ENCODE results near the gene LHFPL3.

LHFPL3 gene

GRCh38 chr7:104846731-104847130, 518.3 kb downstream of the LHFPL3 start:
- no peak for DNase-seq (ENCODE audit: low read depth in 2 of 2)

DNA sequence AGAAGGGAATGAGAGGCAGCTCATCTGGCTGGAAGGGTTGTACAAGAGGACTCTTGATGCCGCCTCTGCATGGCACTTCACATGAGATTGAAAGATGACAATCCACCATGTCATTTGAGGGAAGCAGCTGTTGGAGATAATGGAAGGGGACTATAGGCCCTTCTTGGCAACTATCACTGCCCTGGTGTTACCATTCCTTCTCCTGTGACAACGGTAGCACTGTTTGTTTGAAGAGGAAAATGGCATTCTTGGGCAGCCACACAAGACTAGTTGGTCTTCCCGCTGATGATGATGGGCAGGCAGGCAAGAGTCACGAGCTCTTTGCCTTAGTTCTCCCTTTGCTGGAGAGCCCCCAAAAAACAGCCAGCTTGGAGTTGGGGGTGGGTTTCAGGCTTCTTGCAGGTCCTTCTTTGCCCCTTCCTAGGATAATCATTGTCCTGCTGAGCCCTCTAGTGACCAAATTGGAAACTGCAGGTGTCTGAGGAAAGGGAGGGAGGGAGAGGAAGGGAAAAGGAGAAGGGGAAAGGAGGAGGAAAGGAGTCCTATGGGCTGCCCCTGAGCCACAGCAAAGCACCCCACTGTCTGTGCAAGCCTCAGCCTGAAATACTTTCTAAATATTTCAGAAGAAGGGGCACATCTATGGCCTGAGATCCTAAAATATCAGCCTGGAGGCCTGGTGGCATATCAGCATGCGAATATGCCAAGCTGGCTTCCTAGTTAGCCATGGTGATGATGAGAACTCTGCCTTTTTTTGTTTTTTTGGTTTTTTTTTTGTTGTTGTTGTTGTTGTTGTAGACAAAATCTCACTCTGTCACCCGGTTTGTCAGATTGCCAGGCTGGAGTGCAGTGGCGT, 520.0 kb downstream of the LHFPL3 start:
- peak in 1 of 2 donors; percentile 21 for DNase-seq (ENCODE audit: low read depth in 2 of 2)

- no peak for DNase-seq (ENCODE audit: low read depth in 2 of 2)
Observed at GRCh38 chr7:104850374-104850773, 522.0 kb downstream of the LHFPL3 start.

DNA sequence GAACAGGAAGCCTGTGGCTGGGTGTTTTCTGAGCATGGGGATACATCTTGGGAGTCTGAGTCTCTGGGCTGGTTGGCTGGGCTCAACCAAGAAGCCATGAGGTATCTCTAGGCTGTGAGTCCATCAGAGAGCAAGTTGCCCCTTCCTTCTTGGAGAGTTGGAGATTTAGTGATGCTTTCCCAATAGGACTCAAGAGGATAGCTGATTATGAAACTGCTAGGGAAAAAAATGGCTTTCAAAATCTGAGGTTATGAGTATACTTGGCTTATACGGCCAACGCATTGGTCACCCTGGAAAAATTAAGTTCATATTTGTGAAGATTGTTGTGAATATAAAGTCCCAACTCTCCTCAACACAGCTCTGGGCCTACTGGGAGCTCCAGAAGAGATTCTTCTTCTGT, 522.9 kb downstream of the LHFPL3 start:
- DNase-seq (ENCODE audit: low read depth in 2 of 2): no peak

- no peak for DNase-seq (ENCODE audit: low read depth in 2 of 2)
Observed at GRCh38 chr7:104852386-104852785, 524.0 kb downstream of the LHFPL3 start.

GRCh38 chr7:104855861-104856260, 527.5 kb downstream of the LHFPL3 start:
- no peak for DNase-seq (ENCODE audit: low read depth in 2 of 2)

DNA sequence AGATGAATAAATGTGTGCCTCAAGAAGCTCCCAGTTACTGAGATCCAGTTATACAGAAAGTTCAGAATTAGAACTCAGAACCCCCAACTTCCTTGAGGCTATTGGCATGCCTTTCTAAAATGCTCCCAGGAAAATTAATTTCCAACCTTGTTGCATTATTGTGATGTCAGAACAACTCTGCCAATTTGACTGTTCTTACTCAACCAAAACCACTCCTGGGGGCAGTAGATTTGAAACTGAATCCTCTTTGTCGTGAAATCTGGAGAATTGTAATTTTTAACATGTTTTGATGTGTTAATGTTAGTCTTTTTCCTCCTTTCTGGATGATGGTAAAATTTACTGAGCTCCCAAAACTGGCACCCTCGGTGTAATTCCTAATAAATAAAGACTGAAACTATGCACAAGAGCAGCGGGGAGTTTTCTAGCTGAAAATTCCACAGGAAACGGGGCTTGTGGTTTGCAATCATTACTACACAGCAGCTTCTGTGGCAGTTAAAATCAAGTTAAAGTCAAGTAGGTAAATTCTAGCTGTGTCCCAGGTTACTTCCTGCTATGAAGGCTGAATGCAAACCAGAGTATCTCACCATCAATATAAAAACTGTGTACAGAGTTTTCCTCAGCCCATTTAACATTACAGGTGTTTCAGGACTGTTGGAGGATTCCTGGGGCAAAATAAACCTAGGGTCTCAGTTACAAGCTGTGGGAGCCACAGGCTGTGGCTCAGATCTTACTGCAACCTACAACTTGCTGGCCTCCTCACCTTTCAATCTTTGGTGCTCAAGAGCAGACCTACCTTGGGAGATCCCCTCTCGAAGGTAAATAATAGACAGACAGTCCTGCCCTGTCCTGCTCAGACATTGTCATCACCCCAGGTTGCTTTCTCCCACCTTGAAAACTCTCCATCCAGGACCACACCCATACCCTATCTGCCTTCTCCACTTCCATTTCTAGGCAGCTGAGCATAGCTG, 529.3 kb downstream of the LHFPL3 start:
- no peak for DNase-seq (ENCODE audit: low read depth in 2 of 2)

- no peak for DNase-seq (ENCODE audit: low read depth in 2 of 2)
Observed at GRCh38 chr7:104859754-104860426, 531.5 kb downstream of the LHFPL3 start.

DNA sequence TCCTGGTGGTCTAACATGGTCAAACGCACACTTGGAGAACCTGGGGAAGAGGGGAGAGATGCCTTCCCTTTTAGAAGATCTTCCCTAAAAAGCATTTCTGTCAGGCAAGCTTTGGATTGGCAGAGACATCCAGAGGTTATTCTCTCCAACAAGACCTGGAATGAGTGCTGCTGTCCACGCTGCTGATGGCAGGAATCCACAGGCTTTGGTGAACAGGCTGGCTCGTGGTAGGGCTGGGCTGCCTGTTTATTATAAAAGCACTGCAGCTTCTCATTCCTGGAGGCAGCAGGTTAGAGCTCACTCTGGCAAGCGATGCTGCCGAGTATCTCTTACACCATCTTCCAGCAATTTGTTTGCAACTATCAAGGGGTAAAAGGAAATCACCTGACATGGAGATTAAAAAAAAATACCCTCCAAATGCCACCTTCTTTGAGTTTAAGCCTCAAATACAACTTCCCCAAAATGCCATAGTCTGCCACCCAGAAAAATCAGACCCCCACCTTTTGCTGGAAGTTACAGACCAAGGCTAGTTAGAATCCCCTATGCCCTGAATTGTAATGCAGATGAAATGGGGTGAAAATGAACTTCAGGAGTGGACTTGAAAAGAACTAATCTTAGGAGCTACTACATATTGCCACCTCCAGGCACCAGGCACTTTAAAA, 533.5 kb downstream of the LHFPL3 start:
- DNase-seq (ENCODE audit: low read depth in 2 of 2): no peak

GRCh38 chr7:104862719-104863118, 534.3 kb downstream of the LHFPL3 start:
- DNase-seq (ENCODE audit: low read depth in 2 of 2): no peak

GRCh38 chr7:104873401-104873800, 545.0 kb downstream of the LHFPL3 start:
- no peak for DNase-seq (ENCODE audit: low read depth in 2 of 2)

DNA sequence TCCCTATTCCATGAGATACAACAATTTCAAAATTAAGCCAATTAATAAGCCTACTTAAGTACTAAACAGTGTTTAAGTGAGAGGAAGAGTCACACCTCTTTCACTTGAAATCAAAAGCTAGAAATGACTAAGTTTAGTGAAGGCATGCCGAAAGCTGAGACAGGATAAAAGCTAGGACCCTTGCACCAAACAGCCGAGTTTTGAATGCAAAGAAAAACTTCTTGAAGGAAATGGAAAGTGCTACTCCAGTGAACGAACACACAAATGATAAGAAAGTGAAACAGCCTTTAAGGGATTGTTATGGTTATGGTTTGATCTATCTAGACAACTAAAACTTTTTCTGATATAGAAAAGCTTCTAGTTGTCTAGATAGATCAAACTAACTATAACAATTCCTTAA, 550.2 kb downstream of the LHFPL3 start:
- DNase-seq (ENCODE audit: low read depth in 2 of 2): no peak

- no peak for DNase-seq (ENCODE audit: low read depth in 2 of 2)
Observed at GRCh38 chr7:104883248-104883717, 554.9 kb downstream of the LHFPL3 start.

GRCh38 chr7:104883718-104884452, 555.5 kb downstream of the LHFPL3 start:
- peak; percentile 58 for DNase-seq (ENCODE audit: low read depth in 2 of 2)

DNA sequence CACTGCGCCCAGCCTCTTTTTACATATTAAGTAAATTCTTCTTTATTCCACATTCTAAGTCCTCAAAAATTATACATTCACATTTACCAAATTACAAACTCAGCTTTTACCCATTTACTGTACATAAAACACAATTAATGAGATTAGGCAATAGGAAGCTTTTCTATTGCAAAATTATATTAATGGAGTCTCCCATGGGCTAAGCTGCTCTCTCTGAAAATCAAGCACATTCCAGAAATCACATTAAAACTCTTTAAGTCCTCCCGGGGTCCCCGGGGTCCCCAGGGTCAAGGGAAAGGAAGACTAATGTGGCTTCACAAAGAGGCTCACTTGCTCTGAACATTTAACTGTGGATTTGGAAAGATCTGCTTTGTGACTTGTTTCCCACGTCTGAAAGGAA, 558.2 kb downstream of the LHFPL3 start:
- no peak for DNase-seq (ENCODE audit: low read depth in 2 of 2)

- DNase-seq (ENCODE audit: low read depth in 2 of 2): no peak
Observed at GRCh38 chr7:104890216-104890615, 561.8 kb downstream of the LHFPL3 start.

DNA sequence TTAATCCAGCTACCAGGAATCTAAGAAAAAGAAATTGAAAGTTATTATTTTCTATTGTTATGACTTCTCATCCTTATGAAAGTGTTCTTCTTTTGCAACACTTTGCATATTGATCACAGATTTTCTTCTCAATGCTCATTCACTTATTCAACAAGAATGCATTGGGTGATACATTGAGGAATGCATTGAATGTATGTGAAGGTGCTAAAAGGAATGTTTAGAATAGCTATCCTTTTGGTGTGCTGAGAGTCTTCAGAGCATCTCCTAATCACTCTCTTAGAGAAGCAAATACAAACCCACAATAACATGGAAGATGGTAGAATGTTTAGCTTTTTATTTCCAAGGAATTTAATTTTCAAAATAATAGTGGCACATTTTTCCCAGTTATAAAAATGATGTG, 563.5 kb downstream of the LHFPL3 start:
- DNase-seq (ENCODE audit: low read depth in 2 of 2): no peak

GRCh38 chr7:104894314-104894713, 565.9 kb downstream of the LHFPL3 start:
- no peak for DNase-seq (ENCODE audit: low read depth in 2 of 2)

GRCh38 chr7:104894726-104895521, 566.5 kb downstream of the LHFPL3 start:
- DNase-seq (ENCODE audit: low read depth in 2 of 2): no peak

Measured in stimulated activated CD8-positive, alpha-beta memory T cell treated with anti-CD3 and anti-CD28 coated beads, Interleukin-15, amount 100 ng/mL, for 48 hours (primary cell).